ENCODE data around the gene LONRF2.
"Not testable (repeated sequence)": the region's sequence is repeated elsewhere in the genome, so short reads cannot be mapped to it uniquely, and the experiment has no call there.

LONRF2 gene

DNA sequence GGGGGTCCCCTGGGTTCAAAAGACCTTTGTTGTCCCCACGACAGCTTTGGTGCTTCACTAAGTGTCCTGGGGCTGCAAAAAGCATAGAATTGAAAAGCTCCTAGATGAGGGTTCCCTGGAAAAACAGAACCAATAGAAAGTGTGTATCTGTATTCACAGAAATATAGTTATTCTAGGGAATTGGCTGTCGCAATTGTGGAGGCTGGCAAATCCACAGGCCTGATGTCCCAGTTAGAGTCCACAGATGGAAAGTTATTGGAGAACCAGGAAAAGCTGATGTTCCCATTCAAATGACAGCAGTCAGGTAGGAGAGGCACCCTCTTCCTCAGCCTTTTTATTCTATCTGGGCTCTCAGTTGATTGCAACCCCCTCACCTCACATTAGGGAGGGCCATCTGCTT lies 65.5 kb downstream of the LONRF2 start:
- in situ Hi-C loops (cut with MboI; ENCODE audit: low sequenced_read_pairs), result loop anchor here (10.0 kb wide), 1 partner anchor 532 kb away; no protein-coding TSS in a partner anchor

DNA sequence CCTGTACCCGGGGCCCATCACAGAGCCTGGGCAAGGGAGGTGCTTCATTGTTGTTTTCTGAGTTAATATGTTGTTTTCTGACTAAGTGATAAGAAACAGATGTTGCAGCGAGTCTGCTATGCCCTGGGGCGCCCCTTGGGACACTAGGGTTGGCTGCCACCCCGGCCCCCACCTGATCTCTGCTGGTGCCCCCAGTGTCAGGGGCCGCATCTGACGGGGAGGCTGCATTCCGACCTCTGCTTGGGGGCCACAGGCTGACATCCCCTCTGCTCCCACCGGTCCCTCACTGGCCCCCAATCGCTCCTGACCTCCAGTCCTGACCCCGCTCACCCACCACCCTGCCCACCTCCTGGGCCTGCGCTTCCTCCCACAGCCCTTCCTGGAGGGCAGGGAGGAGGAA lies 65.9 kb downstream of the LONRF2 start:
- in situ Hi-C loops (cut with MboI; ENCODE audit: low sequenced_read_pairs), result loop anchor here (10.0 kb wide), 1 partner anchor 532 kb away; no protein-coding TSS in a partner anchor

DNA sequence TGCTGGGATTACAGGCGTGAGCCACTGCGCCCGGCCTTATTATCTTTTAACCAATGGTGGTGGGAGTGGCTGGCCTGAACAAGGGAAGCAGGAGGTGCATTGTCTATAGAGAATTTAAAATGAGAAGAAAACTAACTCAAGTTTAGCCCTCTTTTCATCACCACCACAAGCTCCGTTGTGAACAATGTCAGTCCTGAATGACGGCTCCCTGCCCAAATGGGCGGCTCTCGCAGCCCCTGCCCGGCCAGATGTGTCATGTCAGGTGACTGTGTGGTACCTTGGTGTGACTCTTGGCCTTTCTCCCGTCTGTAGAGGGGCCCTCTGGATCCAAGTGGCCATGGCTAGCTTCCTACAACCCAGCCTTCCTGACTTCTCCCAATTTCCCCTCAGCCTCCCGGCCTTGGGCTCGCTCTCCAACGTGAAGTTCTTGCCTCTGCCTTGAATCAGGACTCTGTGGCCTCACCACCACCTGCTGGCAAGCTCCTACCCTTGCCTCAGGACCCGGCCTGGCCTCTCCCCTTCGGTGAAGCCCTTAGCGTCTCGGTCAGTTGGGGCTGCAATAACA lies 67.6 kb downstream of the LONRF2 start:
- in situ Hi-C loops (cut with MboI; ENCODE audit: low sequenced_read_pairs), result loop anchor here (10.0 kb wide), 1 partner anchor 530 kb away; no protein-coding TSS in a partner anchor

DNA sequence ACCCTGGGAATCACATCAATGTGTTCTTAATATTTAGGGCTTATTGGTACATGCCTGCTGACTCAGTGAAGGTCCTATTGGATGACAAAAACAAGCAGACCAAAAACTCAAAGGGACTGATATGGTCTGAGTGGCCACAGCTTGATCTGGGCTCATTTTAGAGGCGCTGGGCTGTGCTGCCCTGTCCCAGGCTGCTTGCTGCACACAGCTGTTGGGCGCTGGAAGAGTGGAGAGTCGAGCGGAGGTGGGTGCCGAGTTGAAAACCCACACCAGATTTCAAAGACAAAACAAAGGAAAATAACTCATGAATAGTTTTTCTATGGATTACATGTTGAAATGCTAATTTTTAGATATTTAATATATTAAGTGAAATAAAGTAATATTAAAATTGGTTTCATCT lies 68.5 kb downstream of the LONRF2 start:
- in situ Hi-C loops (cut with MboI; ENCODE audit: low sequenced_read_pairs), result loop anchor here (10.0 kb wide), 1 partner anchor 529 kb away; no protein-coding TSS in a partner anchor

DNA sequence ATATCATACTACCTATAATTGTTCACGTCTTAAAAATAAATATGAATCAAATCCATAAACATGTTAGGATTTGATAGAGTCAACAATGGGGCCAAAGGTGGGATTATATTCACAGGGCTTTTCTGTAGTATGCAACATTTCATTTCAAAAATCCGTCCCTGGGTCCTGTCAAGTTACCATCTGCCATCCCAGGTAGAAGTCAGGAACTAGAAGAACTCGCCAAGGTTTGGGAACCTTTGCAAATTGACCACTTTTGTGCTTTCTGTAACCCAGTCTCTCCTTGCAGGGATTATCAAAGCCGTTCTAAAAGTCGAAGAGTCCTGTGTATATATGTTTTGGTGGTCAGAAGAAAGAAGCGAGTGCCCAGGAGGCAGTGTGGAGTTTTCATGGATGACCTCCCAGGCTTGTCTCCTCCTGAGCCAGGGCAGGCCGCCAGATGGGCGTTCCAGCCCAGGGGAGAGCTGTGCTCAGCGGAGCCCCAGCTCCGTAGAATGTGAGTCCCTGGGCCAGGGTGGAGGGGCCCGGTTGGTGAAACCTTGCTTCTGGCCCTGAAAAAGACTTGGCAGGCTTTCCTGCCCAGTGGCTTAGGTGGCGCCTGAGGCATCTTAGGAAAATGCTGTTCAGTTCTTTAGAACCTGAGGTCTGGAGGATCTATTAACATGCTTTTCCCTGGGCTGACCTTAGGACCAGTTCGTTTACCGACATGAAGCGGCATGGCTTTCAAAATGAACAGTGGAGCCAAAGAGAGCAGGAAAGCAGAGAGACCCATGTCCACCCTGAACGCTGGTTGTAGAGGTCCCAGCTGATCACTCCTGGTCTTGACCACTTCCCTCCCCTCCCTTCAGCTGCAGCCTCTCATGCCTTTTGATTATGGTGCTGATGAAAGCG lies 69.2 kb downstream of the LONRF2 start:
- in situ Hi-C loops (cut with MboI; ENCODE audit: low sequenced_read_pairs), result loop anchor here (10.0 kb wide), 1 partner anchor 528 kb away; no protein-coding TSS in a partner anchor

DNA sequence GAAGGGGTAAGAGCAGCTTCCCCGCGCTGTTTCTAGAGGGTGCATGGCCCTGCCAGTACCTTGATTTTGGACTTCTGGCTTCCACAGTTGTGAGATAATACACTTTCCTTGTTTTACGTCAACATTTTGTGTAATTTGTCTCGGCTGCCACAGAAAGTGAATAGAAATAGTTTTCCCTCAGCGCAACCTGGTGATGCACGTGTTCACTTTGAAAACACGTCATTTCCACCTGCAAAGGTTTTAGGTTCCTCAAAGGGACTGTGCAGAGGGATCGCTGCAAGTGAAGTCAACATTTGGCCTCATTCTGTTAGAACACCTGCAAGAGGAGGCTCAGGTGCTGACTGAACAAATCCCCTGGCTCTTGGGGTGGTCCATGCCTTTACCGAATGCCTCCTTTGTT lies 71.7 kb downstream of the LONRF2 start:
- in situ Hi-C loops (cut with MboI; ENCODE audit: low sequenced_read_pairs), result loop anchor here (10.0 kb wide), 1 partner anchor 526 kb away; no protein-coding TSS in a partner anchor

DNA sequence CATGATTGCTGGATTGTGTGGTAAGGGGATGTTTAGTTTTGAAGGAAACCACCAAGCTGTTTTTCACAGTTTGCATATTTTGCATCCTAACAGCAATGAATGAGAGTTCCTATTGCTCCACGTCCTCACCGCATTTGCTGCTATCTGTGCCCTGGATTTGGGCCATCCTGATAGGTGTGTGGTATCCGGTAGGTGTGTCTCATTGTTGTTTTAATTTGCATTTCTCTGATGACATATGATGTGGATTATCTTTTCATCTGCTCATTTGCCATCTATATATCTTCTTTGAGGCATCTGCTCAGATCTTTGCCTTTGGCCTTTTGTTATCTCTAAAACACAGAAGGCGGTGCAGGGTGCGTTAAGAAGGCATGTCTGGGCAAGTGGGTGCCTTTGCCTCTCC lies 73.3 kb downstream of the LONRF2 start:
- in situ Hi-C loops (cut with MboI; ENCODE audit: low sequenced_read_pairs), result no loop called here

DNA sequence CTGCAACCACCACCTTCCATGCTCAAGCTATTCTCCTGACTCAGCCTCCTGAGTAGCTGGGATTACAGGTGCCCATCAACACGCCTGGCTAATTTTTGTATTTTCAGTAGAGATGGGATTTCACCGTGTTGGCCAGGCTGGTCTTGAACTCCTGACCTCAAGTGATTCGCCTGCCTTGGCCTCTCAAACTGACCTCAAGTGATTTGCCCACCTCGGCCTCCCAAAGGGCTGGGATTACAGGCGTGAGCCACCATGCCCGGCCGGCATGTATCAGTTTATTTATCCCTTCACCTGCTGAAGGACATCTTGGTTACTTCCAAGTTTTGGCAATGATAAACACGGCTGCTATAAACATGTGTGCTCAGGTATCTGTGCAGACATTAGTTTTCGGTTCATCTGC lies 73.7 kb downstream of the LONRF2 start:
- in situ Hi-C loops (cut with MboI; ENCODE audit: low sequenced_read_pairs), result not testable (repeated sequence)

DNA sequence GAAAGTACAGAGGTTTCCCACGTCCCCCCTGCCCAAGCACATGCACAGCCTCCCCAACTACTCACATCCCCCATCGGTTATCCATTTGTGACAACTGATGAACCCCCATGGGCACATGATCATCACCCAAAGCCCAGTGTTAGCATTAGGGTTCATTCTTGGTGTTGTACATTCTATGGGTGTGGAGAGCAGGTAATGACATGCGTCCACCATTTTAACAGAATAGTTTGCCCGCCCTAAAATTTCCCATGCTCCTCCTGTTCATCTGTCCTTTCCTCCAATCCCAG lies 74.3 kb downstream of the LONRF2 start:
- in situ Hi-C loops (cut with MboI; ENCODE audit: low sequenced_read_pairs), result no loop called here

DNA sequence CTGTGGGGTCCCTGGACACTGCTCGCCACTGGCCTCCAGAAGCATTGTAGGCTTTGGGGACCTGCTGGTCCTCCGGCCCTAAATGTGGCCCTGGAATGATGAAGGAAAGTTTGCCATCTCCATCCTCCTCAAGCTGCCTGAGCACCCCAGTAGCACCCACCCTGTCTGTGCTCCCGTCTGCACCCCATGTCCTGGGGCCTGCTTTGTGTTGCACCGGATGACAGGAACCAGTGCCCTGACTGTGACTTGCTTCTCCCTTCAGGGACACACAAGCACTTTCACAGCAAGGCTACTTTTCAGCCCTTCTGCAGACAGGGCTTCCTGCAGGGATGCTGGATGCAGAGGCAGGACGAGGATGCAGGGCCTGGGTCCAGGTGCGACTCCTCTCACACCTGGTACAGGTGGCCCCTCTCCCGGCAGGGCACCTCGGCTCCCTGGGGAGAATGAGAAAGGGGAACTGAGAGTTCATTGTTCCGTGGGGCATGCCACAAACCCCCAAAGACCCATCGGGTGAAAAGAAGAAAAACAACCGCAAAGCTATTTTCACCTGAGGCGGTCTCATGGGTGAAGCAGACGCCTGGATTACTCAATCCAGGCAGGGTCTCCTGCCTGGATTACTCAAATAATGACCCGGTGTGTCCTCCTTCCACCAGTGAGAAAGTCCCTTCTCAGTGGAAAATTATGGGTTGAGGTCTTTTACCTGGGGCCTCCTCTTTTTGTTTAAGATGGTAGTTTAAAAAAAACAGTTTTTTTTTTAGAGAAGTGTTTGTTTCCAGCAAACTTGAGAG lies 74.9 kb downstream of the LONRF2 start:
- in situ Hi-C loops (cut with MboI; ENCODE audit: low sequenced_read_pairs), result no loop called here

DNA sequence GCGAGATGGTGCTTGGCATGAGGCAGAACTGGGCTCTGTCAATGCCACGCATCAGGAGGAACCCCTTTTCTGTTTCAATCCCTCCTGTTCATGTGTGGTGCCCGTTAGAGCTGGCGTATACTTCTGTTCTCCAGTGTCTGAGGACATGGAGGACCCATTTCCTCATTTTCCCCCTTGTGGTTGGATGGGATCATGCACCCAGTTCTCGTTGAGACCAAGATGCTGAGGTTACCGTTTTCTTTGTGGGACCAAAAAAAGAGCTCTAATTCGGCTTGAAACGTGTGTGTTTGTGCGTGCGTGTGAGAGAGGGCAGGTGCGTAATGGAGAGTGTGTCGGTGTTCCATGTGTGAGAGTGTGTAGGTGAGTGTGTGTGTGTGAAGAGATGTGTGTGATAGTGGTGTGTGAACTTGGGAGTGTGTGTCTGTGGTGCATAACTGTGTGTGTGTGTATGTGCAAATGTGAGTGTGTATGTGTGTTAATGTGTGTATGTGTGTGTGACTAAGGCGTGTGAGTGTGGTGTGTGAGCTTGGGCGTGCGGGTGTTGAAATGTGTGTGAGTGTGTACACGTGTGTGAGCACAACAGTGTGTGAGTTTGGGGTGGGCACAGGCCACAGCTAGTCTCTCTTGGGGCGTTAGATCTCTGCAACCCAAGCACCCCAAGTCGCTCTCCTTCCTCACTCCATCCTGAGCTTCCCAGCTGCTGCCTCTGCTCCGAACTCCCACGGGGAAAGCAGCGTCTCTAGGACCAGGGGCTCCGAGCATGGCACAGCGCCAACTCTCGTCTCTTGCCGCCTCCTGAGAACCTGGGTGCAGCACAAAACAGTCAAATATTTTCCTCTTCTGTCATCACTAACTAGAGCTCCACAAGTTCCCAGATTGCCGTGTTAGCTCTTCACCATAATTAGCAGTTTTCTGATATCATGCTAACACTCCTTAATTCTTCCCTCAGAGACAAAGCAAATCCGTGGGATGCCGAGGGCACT lies 75.8 kb downstream of the LONRF2 start:
- in situ Hi-C loops (cut with MboI; ENCODE audit: low sequenced_read_pairs), result no loop called here

DNA sequence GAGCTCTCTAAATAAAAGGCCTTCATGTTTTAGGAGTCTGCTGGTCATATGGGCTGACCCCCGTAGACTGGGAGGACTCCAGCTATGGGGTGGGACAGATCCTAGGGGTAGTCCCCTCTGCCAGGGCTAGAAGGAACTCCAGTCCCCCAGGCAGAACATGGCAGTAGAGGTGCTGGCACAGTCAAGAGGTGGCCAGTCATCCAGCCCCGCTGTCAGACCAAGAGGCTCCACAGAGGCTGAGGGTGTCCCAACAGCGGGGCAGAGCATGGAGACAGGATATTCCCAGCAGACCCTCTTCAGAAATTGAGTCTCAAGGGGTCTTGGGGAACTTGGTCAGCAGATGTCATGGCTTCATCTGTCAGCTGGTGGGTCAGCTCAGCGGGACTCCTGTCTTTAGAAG lies 76.6 kb downstream of the LONRF2 start:
- in situ Hi-C loops (cut with MboI; ENCODE audit: low sequenced_read_pairs), result no loop called here

DNA sequence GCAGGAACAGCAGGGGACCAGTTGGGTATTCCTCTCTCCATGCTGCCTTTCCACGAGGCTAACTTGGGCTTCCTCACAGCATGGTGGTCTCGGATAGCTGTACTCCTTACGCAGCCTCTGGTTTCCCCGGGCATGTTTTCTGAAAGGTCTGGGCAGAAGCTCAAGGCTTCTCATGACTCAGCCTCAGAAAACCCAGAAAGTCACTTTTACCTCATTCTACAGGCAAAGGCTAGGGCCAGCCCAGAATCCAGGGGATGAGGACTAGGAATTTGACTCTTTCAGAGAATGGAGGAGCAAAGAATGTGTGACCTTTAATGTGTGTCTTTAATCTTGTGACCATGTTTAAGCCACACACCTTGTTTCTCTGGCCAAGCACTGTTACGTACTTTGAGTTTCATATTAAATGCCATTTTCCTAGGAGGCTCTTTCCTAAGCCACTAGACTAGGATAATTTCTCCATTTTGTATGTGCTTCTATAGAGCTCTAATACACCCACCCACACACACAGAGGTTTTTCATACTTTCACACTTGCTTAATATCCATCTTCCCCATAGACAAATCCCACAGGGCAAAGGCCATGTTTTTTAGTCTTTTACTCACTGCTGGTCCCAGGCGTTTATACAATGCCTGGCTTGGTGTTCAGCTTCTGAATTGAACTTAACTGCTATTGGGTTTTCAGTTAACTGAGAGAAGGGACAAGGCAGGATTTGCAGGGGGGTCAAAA lies 77.3 kb downstream of the LONRF2 start:
- in situ Hi-C loops (cut with MboI; ENCODE audit: low sequenced_read_pairs), result no loop called here

DNA sequence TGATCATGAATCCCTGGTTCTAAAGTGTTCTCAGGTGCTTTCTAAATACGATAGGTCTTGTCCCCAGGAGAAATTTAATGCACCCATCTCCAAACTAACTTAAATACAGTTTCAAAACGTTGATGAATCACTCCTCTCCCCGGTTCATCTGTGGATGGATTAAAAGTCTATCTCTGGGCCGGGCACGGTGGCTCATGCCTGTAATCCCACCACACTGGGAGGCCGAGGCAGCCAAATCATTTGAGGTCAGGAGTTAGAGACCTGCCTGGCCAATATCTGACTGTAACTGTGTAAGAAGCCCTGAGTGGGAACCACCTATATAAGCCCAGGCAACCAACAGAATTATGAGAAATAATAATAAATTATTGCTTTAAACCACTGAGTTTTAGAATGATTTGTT lies 78.7 kb downstream of the LONRF2 start:
- in situ Hi-C loops (cut with MboI; ENCODE audit: low sequenced_read_pairs), result no loop called here

DNA sequence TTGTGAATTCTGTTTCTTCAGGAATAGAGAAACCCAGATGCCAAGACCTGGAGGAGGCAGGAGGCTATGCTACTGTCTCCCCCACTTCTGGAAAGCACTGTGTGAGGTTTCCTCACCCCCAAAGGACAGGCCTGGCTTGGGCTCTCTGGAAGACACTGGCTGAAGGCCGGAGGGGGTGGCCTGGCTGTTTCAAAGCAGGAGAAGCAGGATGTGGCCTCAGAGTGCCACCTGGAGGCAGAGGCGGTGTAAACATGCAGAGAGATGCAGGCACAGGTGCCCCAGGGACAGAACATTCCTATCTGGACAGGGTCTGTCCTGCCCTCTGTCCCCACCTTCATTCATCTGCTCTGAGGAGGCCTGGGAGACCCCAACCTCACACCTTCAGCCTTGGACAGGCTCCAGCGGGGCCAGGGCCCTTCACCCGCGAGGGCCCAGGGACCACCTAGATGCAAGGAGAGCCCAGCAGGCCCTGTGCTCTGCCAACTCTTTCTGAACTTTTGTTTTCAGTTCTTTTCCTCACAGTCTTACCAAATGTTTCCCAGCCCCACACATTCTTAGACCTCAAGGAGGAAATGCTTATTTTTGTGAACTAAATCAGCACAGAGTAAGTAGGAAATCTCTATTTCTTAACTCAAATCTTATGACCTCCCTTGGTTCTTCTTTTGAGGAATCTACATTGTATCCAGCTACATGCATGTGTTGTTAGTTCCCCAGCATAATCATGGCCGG lies 79.2 kb downstream of the LONRF2 start:
- in situ Hi-C loops (cut with MboI; ENCODE audit: low sequenced_read_pairs), result no loop called here

DNA sequence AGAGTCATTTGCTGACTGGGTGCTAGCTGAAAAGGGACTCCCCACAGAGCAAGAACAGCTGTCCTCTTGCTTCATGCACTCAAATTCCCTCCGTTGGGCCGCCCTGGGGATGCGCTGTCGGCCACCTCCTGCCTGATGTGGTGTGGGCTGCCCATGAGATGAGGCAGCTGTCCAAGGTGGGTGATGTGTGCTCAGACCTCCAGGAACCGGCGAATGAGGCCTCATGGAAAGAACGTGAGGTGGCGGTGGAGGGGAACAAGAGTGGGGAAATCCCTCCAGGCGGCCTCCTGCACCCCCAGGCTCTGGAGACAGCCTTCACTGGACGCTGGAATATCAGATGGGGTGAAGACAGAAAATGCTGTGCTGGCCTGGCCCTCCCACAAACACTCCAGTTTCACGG lies 79.8 kb downstream of the LONRF2 start:
- in situ Hi-C loops (cut with MboI; ENCODE audit: low sequenced_read_pairs), result no loop called here

DNA sequence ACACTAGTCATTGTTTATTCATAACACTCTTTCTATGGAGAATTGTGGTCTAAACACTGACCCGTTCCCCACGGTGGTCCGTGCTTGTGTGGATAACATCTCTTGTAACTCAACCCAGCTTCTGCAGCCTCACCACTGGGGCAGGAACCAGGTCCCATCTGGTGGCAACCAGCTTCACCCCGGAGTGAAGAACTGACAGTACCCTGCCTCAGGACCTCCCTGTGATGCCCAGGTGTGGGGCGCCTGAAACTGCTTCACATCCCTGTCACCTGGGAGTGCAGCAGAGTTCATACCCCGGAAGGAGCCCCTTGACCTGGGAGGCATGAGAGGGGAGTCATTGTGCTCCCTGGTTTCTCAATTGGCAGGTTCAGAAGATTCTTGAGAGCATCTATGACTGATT lies 81.1 kb downstream of the LONRF2 start:
- in situ Hi-C loops (cut with MboI; ENCODE audit: low sequenced_read_pairs), result no loop called here

DNA sequence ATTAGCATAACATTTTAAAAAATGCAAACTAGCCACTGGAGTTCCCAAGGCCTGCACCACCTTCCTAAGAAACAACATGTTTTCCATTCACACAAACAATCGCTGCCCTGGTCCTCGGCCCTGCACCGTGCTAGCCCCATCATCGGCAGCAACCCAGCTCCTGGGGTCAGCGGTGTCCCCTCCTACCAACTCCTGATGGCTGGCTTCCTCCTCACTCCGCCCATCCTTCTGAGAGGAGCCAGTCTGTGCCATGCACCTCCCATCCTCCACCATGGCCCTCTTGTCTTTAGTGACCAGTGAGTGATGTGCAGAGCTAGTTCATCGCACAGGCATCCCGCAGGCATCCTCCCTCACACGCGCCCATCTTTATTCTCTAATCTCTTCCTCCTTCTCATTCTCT lies 81.9 kb downstream of the LONRF2 start:
- in situ Hi-C loops (cut with MboI; ENCODE audit: low sequenced_read_pairs), result no loop called here

All from HL-60/S4 treated with retinoic acid at 250 ng/mL for 4 days and 3 days (cell line).